ENCODE results near the gene FAM180A.
"Not testable (repeated sequence)": the region's sequence is repeated elsewhere in the genome, so short reads cannot be mapped to it uniquely, and the experiment has no call there.

The FAM180A gene

GRCh38 chr7:135697276-135698049, 51.1 kb downstream of the FAM180A start:
- H3K36me3 ChIP-seq (ENCODE audit: control insufficient read depth in 4 of 4, insufficient read depth in 4 of 4, low read length in 3 of 4), result no peaks in the 10 kb centered on the region
- H3K4me1 ChIP-seq (ENCODE audit: control extremely low read depth in 1 of 4, control insufficient read depth in 4 of 4, insufficient read depth in 4 of 4, low read length in 3 of 4), result no peaks in the 10 kb centered on the region
- WGBS (ENCODE audit: insufficient coverage), result 84% methylated on average over 8 of the region's 8 CpGs
- ChIA-PET CTCF (interaction anchor here (2.3 kb wide), 1 partner anchor 9 kb away, joined by 7 read pairs; no protein-coding TSS in a partner anchor), POLR2A (no interaction called here)
- H3K4me3 ChIP-seq (ENCODE audit: control insufficient read depth in 1 of 7, extremely low read depth in 1 of 7, insufficient read depth in 4 of 7, low read depth in 2 of 7, low read length in 6 of 7), result no peak overlapping the region
- H3K27ac ChIP-seq (ENCODE audit: insufficient read depth in 1 of 2, low read depth in 1 of 2, low read length in 2 of 2, poor library complexity in 1 of 2, severe bottlenecking in 2 of 2), result no peak overlapping the region
- no peak for DNase-seq
- no peaks in the 10 kb centered on the region for H3K27me3 ChIP-seq (replicated peaks in 2 of 5; ENCODE audit: control insufficient read depth in 4 of 5, insufficient read depth in 5 of 5, low read length in 4 of 5)
- no peaks in the 10 kb centered on the region for H3K9me3 ChIP-seq (ENCODE audit: control extremely low read depth in 1 of 5, control insufficient read depth in 4 of 5, insufficient read depth in 2 of 5, low read depth in 1 of 5, low read length in 4 of 5)

GRCh38 chr7:135693558-135693957, 55.1 kb downstream of the FAM180A start:
- Histone ChIP-seq H3K9me3 (ENCODE audit: control extremely low read depth in 1 of 5, control insufficient read depth in 4 of 5, insufficient read depth in 2 of 5, low read depth in 1 of 5, low read length in 4 of 5) (no peaks in the 10 kb centered on the region), H3K27ac (ENCODE audit: insufficient read depth in 1 of 2, low read depth in 1 of 2, low read length in 2 of 2, poor library complexity in 1 of 2, severe bottlenecking in 2 of 2) (no peak overlapping the region), H3K36me3 (ENCODE audit: control insufficient read depth in 4 of 4, insufficient read depth in 4 of 4, low read length in 3 of 4) (peaks cover 0 to 10% (median 1%) of the 10 kb centered on the region in 4 experiments), H3K27me3 (replicated peaks in 2 of 5; ENCODE audit: control insufficient read depth in 4 of 5, insufficient read depth in 5 of 5, low read length in 4 of 5) (no peaks in the 10 kb centered on the region), H3K4me3 (ENCODE audit: control insufficient read depth in 1 of 7, extremely low read depth in 1 of 7, insufficient read depth in 4 of 7, low read depth in 2 of 7, low read length in 6 of 7) (no peak overlapping the region), H3K4me1 (ENCODE audit: control extremely low read depth in 1 of 4, control insufficient read depth in 4 of 4, insufficient read depth in 4 of 4, low read length in 3 of 4) (no peaks in the 10 kb centered on the region)
- WGBS (ENCODE audit: insufficient coverage), result 96% methylated on average over 4 of the region's 4 CpGs
- ChIA-PET POLR2A (no interaction called here), CTCF (no interaction called here)
- DNase-seq, result no peak

GRCh38 chr7:135692606-135693005, 56.0 kb downstream of the FAM180A start:
- H3K4me3 ChIP-seq (ENCODE audit: control insufficient read depth in 1 of 7, extremely low read depth in 1 of 7, insufficient read depth in 4 of 7, low read depth in 2 of 7, low read length in 6 of 7); CTCF ChIA-PET; H3K27me3 ChIP-seq (replicated peaks in 2 of 5; ENCODE audit: control insufficient read depth in 4 of 5, insufficient read depth in 5 of 5, low read length in 4 of 5); H3K4me1 ChIP-seq (ENCODE audit: control extremely low read depth in 1 of 4, control insufficient read depth in 4 of 4, insufficient read depth in 4 of 4, low read length in 3 of 4); H3K9me3 ChIP-seq (ENCODE audit: control extremely low read depth in 1 of 5, control insufficient read depth in 4 of 5, insufficient read depth in 2 of 5, low read depth in 1 of 5, low read length in 4 of 5); DNase-seq; POLR2A ChIA-PET; H3K36me3 ChIP-seq (ENCODE audit: control insufficient read depth in 4 of 4, insufficient read depth in 4 of 4, low read length in 3 of 4); H3K27ac ChIP-seq (ENCODE audit: insufficient read depth in 1 of 2, low read depth in 1 of 2, low read length in 2 of 2, poor library complexity in 1 of 2, severe bottlenecking in 2 of 2): not testable (repeated sequence)
- WGBS (ENCODE audit: insufficient coverage), result 94% methylated on average over 4 of the region's 7 CpGs

- POLR2A ChIA-PET, result no interaction called here
- Histone ChIP-seq H3K27ac (ENCODE audit: insufficient read depth in 1 of 2, low read depth in 1 of 2, low read length in 2 of 2, poor library complexity in 1 of 2, severe bottlenecking in 2 of 2) (no peak overlapping the region), H3K27me3 (replicated peaks in 2 of 5; ENCODE audit: control insufficient read depth in 4 of 5, insufficient read depth in 5 of 5, low read length in 4 of 5) (no peaks in the 10 kb centered on the region), H3K36me3 (ENCODE audit: control insufficient read depth in 4 of 4, insufficient read depth in 4 of 4, low read length in 3 of 4) (peaks cover 0 to 10% (median 1%) of the 10 kb centered on the region in 4 experiments), H3K4me1 (ENCODE audit: control extremely low read depth in 1 of 4, control insufficient read depth in 4 of 4, insufficient read depth in 4 of 4, low read length in 3 of 4) (no peaks in the 10 kb centered on the region), H3K9me3 (ENCODE audit: control extremely low read depth in 1 of 5, control insufficient read depth in 4 of 5, insufficient read depth in 2 of 5, low read depth in 1 of 5, low read length in 4 of 5) (no peaks in the 10 kb centered on the region), H3K4me3 (ENCODE audit: control insufficient read depth in 1 of 7, extremely low read depth in 1 of 7, insufficient read depth in 4 of 7, low read depth in 2 of 7, low read length in 6 of 7) (no peak overlapping the region)
- 100% methylated on average over 3 of the region's 3 CpGs for WGBS (ENCODE audit: insufficient coverage)
- CTCF ChIA-PET, result interaction anchor here (1.1 kb wide), 1 partner anchor 19 kb away, joined by 3 read pairs; no protein-coding TSS in a partner anchor
- DNase-seq, result no peak
These were observed 56.6 kb downstream of the FAM180A start for GRCh38 chr7:135692055-135692454.

GRCh38 chr7:135690566-135690965, 58.0 kb downstream of the FAM180A start:
- DNase-seq, result no peak
- H3K4me1 ChIP-seq (ENCODE audit: control extremely low read depth in 1 of 4, control insufficient read depth in 4 of 4, insufficient read depth in 4 of 4, low read length in 3 of 4), result no peaks in the 10 kb centered on the region

GRCh38 chr7:135687466-135687865, 61.1 kb downstream of the FAM180A start:
- H3K27ac ChIP-seq (ENCODE audit: insufficient read depth in 1 of 2, low read depth in 1 of 2, low read length in 2 of 2, poor library complexity in 1 of 2, severe bottlenecking in 2 of 2), result no peak overlapping the region

More at GRCh38 chr7:135690566-135690965, 58.0 kb downstream of the FAM180A start:
- Histone ChIP-seq H3K9me3 (ENCODE audit: control extremely low read depth in 1 of 5, control insufficient read depth in 4 of 5, insufficient read depth in 2 of 5, low read depth in 1 of 5, low read length in 4 of 5) (no peaks in the 10 kb centered on the region), H3K27me3 (replicated peaks in 2 of 5; ENCODE audit: control insufficient read depth in 4 of 5, insufficient read depth in 5 of 5, low read length in 4 of 5) (no peaks in the 10 kb centered on the region), H3K27ac (ENCODE audit: insufficient read depth in 1 of 2, low read depth in 1 of 2, low read length in 2 of 2, poor library complexity in 1 of 2, severe bottlenecking in 2 of 2) (no peak overlapping the region), H3K36me3 (ENCODE audit: control insufficient read depth in 4 of 4, insufficient read depth in 4 of 4, low read length in 3 of 4) (peaks cover 0 to 12% (median 1%) of the 10 kb centered on the region in 4 experiments), H3K4me3 (ENCODE audit: control insufficient read depth in 1 of 7, extremely low read depth in 1 of 7, insufficient read depth in 4 of 7, low read depth in 2 of 7, low read length in 6 of 7) (no peak overlapping the region)
- CTCF ChIA-PET, result interaction anchor here (1.0 kb wide), 2 partner anchors 11 to 18 kb away, joined by 3 read pairs; no protein-coding TSS in a partner anchor
- POLR2A ChIA-PET, result no interaction called here
- 100% methylated on average over 3 of the region's 3 CpGs for WGBS (ENCODE audit: insufficient coverage)

GRCh38 chr7:135685306-135686084, 63.1 kb downstream of the FAM180A start:
- POLR2A ChIA-PET, result no interaction called here
- no peak for DNase-seq
- no peak overlapping the region for H3K27ac ChIP-seq (ENCODE audit: insufficient read depth in 1 of 2, low read depth in 1 of 2, low read length in 2 of 2, poor library complexity in 1 of 2, severe bottlenecking in 2 of 2)
- H3K36me3 ChIP-seq (ENCODE audit: control insufficient read depth in 4 of 4, insufficient read depth in 4 of 4, low read length in 3 of 4), result peaks cover 0 to 9% (median 4%) of the 10 kb centered on the region in 4 experiments
- no peak overlapping the region for H3K4me3 ChIP-seq (ENCODE audit: control insufficient read depth in 1 of 7, extremely low read depth in 1 of 7, insufficient read depth in 4 of 7, low read depth in 2 of 7, low read length in 6 of 7)
- no peaks in the 10 kb centered on the region for H3K27me3 ChIP-seq (replicated peaks in 2 of 5; ENCODE audit: control insufficient read depth in 4 of 5, insufficient read depth in 5 of 5, low read length in 4 of 5)
- H3K9me3 ChIP-seq (ENCODE audit: control extremely low read depth in 1 of 5, control insufficient read depth in 4 of 5, insufficient read depth in 2 of 5, low read depth in 1 of 5, low read length in 4 of 5), result no peaks in the 10 kb centered on the region
- H3K4me1 ChIP-seq (ENCODE audit: control extremely low read depth in 1 of 4, control insufficient read depth in 4 of 4, insufficient read depth in 4 of 4, low read length in 3 of 4), result no peaks in the 10 kb centered on the region
- 95% methylated on average over 8 of the region's 9 CpGs for WGBS (ENCODE audit: insufficient coverage)
- CTCF ChIA-PET, result interaction anchor here (0.6 to 2.6 kb wide), 2 partner anchors 12 to 992 kb away, joined by 3 to 8 read pairs; no protein-coding TSS in a partner anchor

More at GRCh38 chr7:135687466-135687865, 61.1 kb downstream of the FAM180A start:
- no peak overlapping the region for H3K4me3 ChIP-seq (ENCODE audit: control insufficient read depth in 1 of 7, extremely low read depth in 1 of 7, insufficient read depth in 4 of 7, low read depth in 2 of 7, low read length in 6 of 7)
- H3K36me3 ChIP-seq (ENCODE audit: control insufficient read depth in 4 of 4, insufficient read depth in 4 of 4, low read length in 3 of 4), result peaks cover 0 to 15% (median 3%) of the 10 kb centered on the region in 4 experiments
- CTCF ChIA-PET, result interaction anchor here (1.3 kb wide), 1 partner anchor 13 kb away, joined by 4 read pairs; no protein-coding TSS in a partner anchor
- H3K4me1 ChIP-seq (ENCODE audit: control extremely low read depth in 1 of 4, control insufficient read depth in 4 of 4, insufficient read depth in 4 of 4, low read length in 3 of 4), result no peaks in the 10 kb centered on the region
- 75% methylated on average over 1 of the region's 1 CpG for WGBS (ENCODE audit: insufficient coverage)
- H3K9me3 ChIP-seq (ENCODE audit: control extremely low read depth in 1 of 5, control insufficient read depth in 4 of 5, insufficient read depth in 2 of 5, low read depth in 1 of 5, low read length in 4 of 5), result no peaks in the 10 kb centered on the region
- no peaks in the 10 kb centered on the region for H3K27me3 ChIP-seq (replicated peaks in 2 of 5; ENCODE audit: control insufficient read depth in 4 of 5, insufficient read depth in 5 of 5, low read length in 4 of 5)
- POLR2A ChIA-PET, result no interaction called here
- DNase-seq, result no peak

All from common myeloid progenitor, CD34-positive (primary cell).